ENCODE measurements around the gene KLHL29.

The KLHL29 gene

GRCh38 chr2:23596316-23596885, 211.4 kb downstream of the KLHL29 start:
- H3K27ac ChIP-seq: peak overlapping the region in 1 of 2 donors; percentile 56
- no peak for TF ChIP-seq CTCF (IDR thresholded peaks at IDR 0.05)
- H3K4me3 ChIP-seq: peak overlapping the region; percentile 30
- DNase-seq (ENCODE audit: low spot score): no peak

- Histone ChIP-seq H3K4me3 (no peak overlapping the region), H3K27ac (no peak overlapping the region)
- no peak for TF ChIP-seq CTCF (IDR thresholded peaks at IDR 0.05)
- DNase-seq (ENCODE audit: low spot score): no peak
Measured at GRCh38 chr2:23597687-23598086, 212.7 kb downstream of the KLHL29 start.

GRCh38 chr2:23599006-23599405, 214.0 kb downstream of the KLHL29 start:
- H3K27ac ChIP-seq: no peak overlapping the region
- H3K4me3 ChIP-seq: no peak overlapping the region
- no peak for DNase-seq (ENCODE audit: low spot score)
- TF ChIP-seq CTCF (IDR thresholded peaks at IDR 0.05): no peak

GRCh38 chr2:23599667-23600066, 214.7 kb downstream of the KLHL29 start:
- TF ChIP-seq CTCF (IDR thresholded peaks at IDR 0.05): no peak
- DNase-seq (ENCODE audit: low spot score): no peak
- Histone ChIP-seq H3K4me3 (no peak overlapping the region), H3K27ac (no peak overlapping the region)

GRCh38 chr2:23600346-23600745, 215.4 kb downstream of the KLHL29 start:
- no peak for DNase-seq (ENCODE audit: low spot score)
- H3K27ac ChIP-seq: no peak overlapping the region
- no peak overlapping the region for H3K4me3 ChIP-seq
- no peak for TF ChIP-seq CTCF (IDR thresholded peaks at IDR 0.05)

- DNase-seq (ENCODE audit: low spot score): no peak
- Histone ChIP-seq H3K4me3 (no peak overlapping the region), H3K27ac (peak overlapping the region in 1 of 2 donors; percentile 43)
- TF ChIP-seq CTCF (IDR thresholded peaks at IDR 0.05): no peak
Measured at GRCh38 chr2:23601301-23601965, 216.5 kb downstream of the KLHL29 start.

- peak overlapping the region in 1 of 2 donors; percentile 43 for H3K27ac ChIP-seq
- DNase-seq (ENCODE audit: low spot score): no peak
Measured at GRCh38 chr2:23602116-23602515, 217.1 kb downstream of the KLHL29 start.

More at GRCh38 chr2:23602116-23602515, 217.1 kb downstream of the KLHL29 start:
- TF ChIP-seq CTCF (IDR thresholded peaks at IDR 0.05): no peak
- H3K4me3 ChIP-seq: no peak overlapping the region
